Colonic mucosa (tissue), 4 donors: ENCODE measurements around the gene BRSK1. TPM values are rescaled to one million over a fixed set of nuclear protein-coding genes. Genes with fewer than 3 reads are reported as not detected.

Experiments
- DNase-seq: peaks from one replicate; pipeline ENCODE4 v3.0.0-alpha.2; 2020
- H3K27ac ChIP-seq: fragments of 200-600 bp; one replicate; pipeline ENCODE4 v1.8.0; 2021
- H3K27me3 ChIP-seq: fragments of 200-600 bp; one replicate; pipeline ENCODE4 v1.8.0; 2021
- H3K36me3 ChIP-seq: fragments of 200-600 bp; one replicate; pipeline ENCODE4 v1.8.0; 2021
- H3K4me1 ChIP-seq: fragments of 200-600 bp; one replicate; pipeline ENCODE4 v1.8.0; 2021; ENCODE audit warnings: mild to moderate bottlenecking
- H3K4me3 ChIP-seq: fragments of 200-600 bp; one replicate; pipeline ENCODE4 v1.8.0; 2021
- H3K9ac ChIP-seq, 2 donors: one replicate each; pipeline ENCODE4 v1.7.0; 2013; ENCODE audit warnings: control low read depth in 2 of 2, low read depth in 2 of 2, low read length in 2 of 2
- H3K9me3 ChIP-seq: fragments of 200-600 bp; one replicate; pipeline ENCODE4 v1.8.0; 2021
- intact Hi-C: fragments of 100-400 bp; cut with DNase I; formaldehyde crosslinking; loops from one replicate; pipeline ENCODE4 v1.14.1; 2022
- total RNA-seq, 2 donors: library from RNA; stranded (reverse); fragmentation: NEBNext Ultra II Directional in 1 of 2; extraction: Animal tissue kit (Norgen Biotek cat#: 25700) in 1 of 2; gene quantifications; one replicate each; pipeline ENCODE4 v1.2.1, GENCODE V29; 2021
- TF ChIP-seq, protein P1 (sequence below): fragments of 200-600 bp; IDR thresholded peaks from one replicate; pipeline ENCODE4 v1.8.0; 2022; ENCODE audit warnings: antibody characterized with exemption, mild to moderate bottlenecking
- donor health status: healthy.
- donor health status: DM: no; HTN: no; CAD: no.
- donor health status: DM: no; HTN: no; CAD: no.

The BRSK1 gene
- total RNA-seq, 2 donors from 2014 or later: 0.59 to 2.3 TPM

DNA sequence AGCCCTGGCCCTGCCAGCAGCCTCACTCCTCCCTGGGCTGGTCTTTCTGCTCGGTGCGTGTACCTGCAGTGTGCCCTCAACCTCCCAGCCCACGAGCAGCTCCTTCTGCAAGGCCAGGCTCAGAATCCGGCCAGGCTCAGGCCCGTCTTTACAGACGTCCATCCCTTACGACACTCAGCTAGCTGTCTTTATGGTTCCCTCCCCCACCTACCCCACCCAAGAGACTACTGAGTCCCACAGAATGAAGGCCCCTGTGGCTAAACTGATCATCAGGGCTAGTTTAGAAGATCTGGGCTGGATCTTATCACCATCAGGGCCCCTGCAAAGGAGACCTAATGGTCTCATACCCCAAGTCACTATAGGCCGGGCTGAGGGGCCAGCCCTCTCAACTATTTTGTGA lies 30.6 kb downstream of the BRSK1 start:
- no peak for DNase-seq
- H3K4me1 ChIP-seq: no peaks in the 10 kb centered on the region
- intact Hi-C loops: no loop called here

GRCh38 chr19:55315956-55316525 lies 32.2 kb downstream of the BRSK1 start:
- H3K9me3 ChIP-seq: no peaks in the 10 kb centered on the region
- TF ChIP-seq, protein P1, sequence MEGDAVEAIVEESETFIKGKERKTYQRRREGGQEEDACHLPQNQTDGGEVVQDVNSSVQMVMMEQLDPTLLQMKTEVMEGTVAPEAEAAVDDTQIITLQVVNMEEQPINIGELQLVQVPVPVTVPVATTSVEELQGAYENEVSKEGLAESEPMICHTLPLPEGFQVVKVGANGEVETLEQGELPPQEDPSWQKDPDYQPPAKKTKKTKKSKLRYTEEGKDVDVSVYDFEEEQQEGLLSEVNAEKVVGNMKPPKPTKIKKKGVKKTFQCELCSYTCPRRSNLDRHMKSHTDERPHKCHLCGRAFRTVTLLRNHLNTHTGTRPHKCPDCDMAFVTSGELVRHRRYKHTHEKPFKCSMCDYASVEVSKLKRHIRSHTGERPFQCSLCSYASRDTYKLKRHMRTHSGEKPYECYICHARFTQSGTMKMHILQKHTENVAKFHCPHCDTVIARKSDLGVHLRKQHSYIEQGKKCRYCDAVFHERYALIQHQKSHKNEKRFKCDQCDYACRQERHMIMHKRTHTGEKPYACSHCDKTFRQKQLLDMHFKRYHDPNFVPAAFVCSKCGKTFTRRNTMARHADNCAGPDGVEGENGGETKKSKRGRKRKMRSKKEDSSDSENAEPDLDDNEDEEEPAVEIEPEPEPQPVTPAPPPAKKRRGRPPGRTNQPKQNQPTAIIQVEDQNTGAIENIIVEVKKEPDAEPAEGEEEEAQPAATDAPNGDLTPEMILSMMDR: no peak
- intact Hi-C loops: no loop called here
- no peak overlapping the region for H3K27ac ChIP-seq
- H3K36me3 ChIP-seq: no peaks in the 10 kb centered on the region
- no peaks in the 10 kb centered on the region for H3K27me3 ChIP-seq
- no peak for DNase-seq
- no peaks in the 10 kb centered on the region for H3K4me1 ChIP-seq
- no peak overlapping the region for H3K9ac ChIP-seq
- H3K4me3 ChIP-seq: no peak overlapping the region

More for the DNA sequence above, 30.6 kb downstream of the BRSK1 start:
- Histone ChIP-seq H3K9ac (no peak overlapping the region), H3K27ac (no peak overlapping the region), H3K36me3 (no peaks in the 10 kb centered on the region), H3K9me3 (no peaks in the 10 kb centered on the region), H3K4me3 (no peak overlapping the region), H3K27me3 (no peaks in the 10 kb centered on the region)
- TF ChIP-seq, protein P1: no peak

GRCh38 chr19:55316646-55317045 lies 32.8 kb downstream of the BRSK1 start:
- Histone ChIP-seq H3K36me3 (no peaks in the 10 kb centered on the region), H3K9ac (no peak overlapping the region), H3K27ac (no peak overlapping the region), H3K9me3 (no peaks in the 10 kb centered on the region), H3K27me3 (no peaks in the 10 kb centered on the region), H3K4me1 (no peaks in the 10 kb centered on the region), H3K4me3 (no peak overlapping the region)
- TF ChIP-seq, protein P1: no peak
- intact Hi-C loops: no loop called here
- DNase-seq: no peak

DNA sequence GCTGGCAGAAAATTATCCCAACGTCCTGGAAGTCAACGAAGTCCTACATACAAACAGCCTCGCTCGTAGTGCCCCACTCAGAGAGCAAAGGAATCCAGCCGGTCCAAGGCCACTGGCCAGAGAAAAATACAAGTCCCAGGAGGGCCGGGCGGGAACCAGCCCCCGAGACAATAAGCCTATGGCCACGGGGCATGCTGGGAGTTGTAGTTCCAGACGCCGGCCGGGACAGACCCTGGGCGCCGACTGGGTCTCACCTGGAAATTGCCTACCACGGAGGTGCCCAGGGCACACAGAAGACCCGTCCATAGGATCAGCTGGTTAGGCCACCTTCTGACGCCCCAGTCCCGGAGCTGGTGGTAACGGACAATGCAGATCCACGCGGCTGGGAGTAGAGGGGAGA lies 36.0 kb downstream of the BRSK1 start:
- Histone ChIP-seq H3K4me1 (no peaks in the 10 kb centered on the region), H3K27ac (no peak overlapping the region), H3K9me3 (no peaks in the 10 kb centered on the region), H3K36me3 (no peaks in the 10 kb centered on the region), H3K27me3 (no peaks in the 10 kb centered on the region), H3K9ac (no peak overlapping the region), H3K4me3 (no peak overlapping the region)
- TF ChIP-seq, protein P1: no peak
- intact Hi-C loops: no loop called here
- no peak for DNase-seq

- DNase-seq: no peak
- H3K9ac ChIP-seq: peak overlapping the region in 1 of 2 donors; percentile 50
- H3K27me3 ChIP-seq: no peaks in the 10 kb centered on the region
- H3K36me3 ChIP-seq: no peaks in the 10 kb centered on the region
- no peak overlapping the region for H3K4me3 ChIP-seq
- H3K9me3 ChIP-seq: no peaks in the 10 kb centered on the region
- intact Hi-C loops: no loop called here
- no peak overlapping the region for H3K27ac ChIP-seq
- TF ChIP-seq, protein P1: no peak
- H3K4me1 ChIP-seq: no peaks in the 10 kb centered on the region
Measured at GRCh38 chr19:55320844-55321419, 37.1 kb downstream of the BRSK1 start.
